IPS-NIHi7 (cell line): ENCODE measurements around the gene ZDHHC8.

Experiments
- DNase-seq: peaks from one replicate; pipeline ENCODE4 v3.0.0; 2012; ENCODE audit warnings: mixed read lengths; ENCODE audit errors: extremely low spot score

Gene ZDHHC8

GRCh38 chr22:20096574-20097420, 34.8 kb upstream of the ZDHHC8 start:
- DNase-seq: no peak

- no peak for DNase-seq
These were observed 32.4 kb upstream of the ZDHHC8 start for GRCh38 chr22:20099099-20099711.

GRCh38 chr22:20101638-20102037, 30.0 kb upstream of the ZDHHC8 start:
- DNase-seq: no peak

GRCh38 chr22:20102203-20102780, 29.3 kb upstream of the ZDHHC8 start:
- DNase-seq: peak; percentile 37

DNA sequence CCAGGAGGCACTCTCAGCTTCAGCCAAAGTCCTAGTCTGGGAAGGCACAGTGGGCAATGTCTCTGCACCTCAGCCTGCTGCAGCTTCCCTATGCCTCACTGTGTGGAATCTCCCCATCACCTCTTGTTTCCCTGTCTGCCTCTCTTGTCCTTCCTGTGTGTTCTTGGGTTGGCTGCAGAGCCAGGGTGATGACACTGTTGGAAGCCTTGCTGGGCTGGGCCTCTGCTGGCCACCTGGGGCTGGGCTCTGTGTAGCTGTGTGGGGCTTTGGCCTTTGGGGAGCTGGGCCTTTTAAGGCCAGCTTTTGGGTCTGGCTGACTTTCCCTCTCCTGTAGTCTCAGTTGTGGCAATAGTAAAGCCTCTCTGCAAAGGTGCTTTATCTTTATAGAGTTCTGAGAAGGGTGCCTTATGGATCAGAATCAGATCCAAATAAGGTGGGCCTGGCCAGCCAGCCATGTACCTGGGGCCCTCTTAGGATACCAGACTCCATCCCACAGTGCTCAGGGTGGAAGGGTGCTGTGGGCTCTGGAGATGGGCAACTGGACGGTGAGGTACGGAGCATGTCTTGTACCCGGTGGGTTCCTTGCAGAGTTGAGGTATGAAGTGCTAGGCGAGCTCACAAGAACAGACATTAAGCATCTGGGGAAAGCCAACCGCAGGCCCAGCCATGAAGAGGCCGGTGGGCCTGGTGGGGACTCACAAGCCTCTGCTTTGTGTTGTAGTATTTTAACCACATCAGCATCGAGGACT, 26.0 kb upstream of the ZDHHC8 start:
- no peak for DNase-seq

GRCh38 chr22:20106205-20106848, 25.3 kb upstream of the ZDHHC8 start:
- DNase-seq: no peak

DNA sequence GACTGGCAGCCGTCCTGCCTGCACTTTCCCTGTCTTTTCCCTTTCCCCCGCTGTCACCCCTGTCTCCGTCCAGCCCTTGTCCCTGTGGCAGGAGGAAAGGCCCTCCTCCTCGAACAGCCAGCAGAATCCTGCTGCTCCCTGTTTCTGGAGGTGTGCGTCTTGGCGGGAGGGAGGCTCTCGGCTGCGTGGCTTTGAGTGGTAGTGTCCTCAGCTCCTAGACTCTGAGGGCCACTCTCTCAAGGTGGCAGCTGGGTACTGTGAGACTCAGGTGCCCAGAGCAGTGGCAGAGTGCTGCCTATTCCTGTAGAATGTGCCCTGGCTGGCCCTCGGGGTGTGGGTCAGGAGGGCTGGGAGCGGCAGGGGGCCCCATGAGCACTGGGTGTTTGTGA, 24.8 kb upstream of the ZDHHC8 start:
- no peak for DNase-seq

GRCh38 chr22:20107471-20107901, 24.1 kb upstream of the ZDHHC8 start:
- DNase-seq: no peak

GRCh38 chr22:20107951-20108756, 23.4 kb upstream of the ZDHHC8 start:
- no peak for DNase-seq

GRCh38 chr22:20108757-20109230, 22.8 kb upstream of the ZDHHC8 start:
- no peak for DNase-seq

- DNase-seq: no peak
These were observed 21.9 kb upstream of the ZDHHC8 start for GRCh38 chr22:20109411-20110358.

DNA sequence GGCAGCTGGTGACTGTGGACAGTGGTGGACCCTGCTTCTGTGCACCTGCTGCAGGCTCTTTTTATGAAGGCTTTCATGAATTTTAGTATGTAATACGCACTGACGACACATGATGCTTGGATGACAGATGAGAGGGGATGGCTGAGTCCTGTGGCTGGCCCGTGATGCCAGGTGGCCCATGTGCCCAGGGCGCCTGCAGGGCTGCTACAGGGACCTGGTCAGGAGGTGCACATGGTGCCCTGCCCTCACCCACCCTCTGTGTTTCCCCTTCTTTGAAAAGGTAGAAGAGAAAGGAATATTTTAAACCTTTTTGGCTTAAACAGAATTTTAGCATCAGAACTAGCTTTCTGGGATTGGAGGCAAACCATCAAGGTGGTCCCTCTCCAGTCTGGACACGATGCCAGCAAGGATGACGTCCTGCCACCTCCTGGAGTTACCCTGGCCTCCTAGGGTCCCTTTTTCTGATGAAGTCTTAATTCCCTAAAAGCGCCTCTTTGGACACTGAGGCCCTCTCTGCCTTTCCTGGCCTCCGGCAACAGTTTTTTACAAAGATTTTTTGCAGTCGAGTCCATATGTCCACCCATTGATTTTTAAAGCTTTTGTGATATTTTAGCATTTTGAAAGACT, 21.1 kb upstream of the ZDHHC8 start:
- DNase-seq: no peak

DNA sequence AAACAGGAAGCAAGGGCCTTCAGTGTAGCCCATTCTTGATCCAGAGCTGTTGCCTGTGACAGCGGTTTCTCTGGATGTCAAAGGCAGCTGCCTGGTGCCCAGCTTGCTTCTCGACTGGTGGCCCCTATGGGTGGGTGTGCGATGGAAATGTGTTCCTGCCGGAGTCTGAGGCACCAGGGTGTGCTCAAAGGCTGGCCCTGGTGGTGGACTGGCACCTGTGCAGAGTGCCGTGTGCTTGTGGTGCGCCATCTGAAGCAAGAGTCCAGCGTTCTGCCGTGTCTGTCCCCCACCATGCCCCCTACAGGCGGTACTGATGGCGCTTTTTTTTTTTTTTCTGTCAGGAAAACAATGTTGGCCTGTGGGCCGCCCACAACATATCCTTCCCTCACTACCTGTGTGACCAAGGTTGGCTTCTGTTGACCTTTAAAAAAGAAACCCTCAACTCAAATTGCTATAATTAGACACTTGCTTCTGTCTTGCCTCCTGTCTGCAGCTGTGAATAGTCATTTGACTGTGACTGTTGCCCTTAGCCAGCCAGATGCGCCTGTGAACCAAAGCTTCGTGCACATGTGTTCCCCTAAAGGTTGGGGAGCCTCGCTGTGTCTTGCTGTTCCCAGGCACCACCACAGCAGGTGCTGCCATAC, 20.4 kb upstream of the ZDHHC8 start:
- DNase-seq: peak; percentile 66

- DNase-seq: no peak
These were observed 19.6 kb upstream of the ZDHHC8 start for GRCh38 chr22:20111689-20112622.

GRCh38 chr22:20112623-20113511, 18.7 kb upstream of the ZDHHC8 start:
- no peak for DNase-seq

DNA sequence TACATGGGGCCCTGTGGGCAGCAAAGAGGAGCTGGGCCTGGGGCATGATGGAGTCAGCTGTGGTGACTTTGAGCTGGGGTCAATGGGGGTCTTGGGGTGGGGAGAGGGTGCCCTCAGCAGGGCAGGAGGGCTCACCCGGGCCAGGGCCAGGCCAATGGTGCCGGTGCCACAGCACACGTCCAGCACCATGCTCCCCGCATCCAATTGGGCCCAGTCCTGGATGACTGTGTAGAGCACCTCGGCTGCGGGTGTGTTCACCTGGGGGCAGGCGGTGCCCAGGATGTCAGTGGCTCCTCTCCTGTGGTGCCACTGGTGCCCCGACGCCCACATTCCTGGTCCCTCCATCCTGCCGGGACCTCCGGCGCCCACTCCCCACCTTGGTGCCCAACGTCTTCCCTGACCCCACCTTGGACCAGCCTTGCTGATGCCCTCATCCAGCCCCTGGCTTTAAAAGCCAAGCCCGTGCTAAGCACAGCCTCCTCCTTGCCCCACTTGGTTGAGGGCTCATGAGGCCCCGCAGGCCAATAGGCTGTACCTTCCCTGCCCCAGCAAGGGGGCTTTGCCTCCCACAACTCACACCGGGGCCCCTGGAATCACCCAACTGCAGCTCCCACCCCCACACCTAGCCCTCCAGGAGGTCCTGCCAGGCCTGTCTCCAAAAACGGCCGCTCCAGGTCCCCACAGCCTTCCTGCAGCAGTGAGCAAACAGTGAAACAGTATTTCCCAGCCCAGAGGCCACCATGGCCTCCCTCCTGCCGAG, 17.9 kb upstream of the ZDHHC8 start:
- no peak for DNase-seq
